Measurements from ENCODE around the gene ADAMTS12. TPM values are rescaled to one million over a fixed set of nuclear protein-coding genes. Genes with fewer than 3 reads are reported as not detected.
"Not testable (repeated sequence)": the region's sequence is repeated elsewhere in the genome, so short reads cannot be mapped to it uniquely, and the experiment has no call there.

The ADAMTS12 gene
- polyA plus RNA-seq, 3 donors, result not detected

GRCh38 chr5:33921002-33921401 is 29.2 kb upstream of the ADAMTS12 start:
- no peaks in the 10 kb centered on the region for H3K4me1 ChIP-seq (ENCODE audit: control insufficient read depth in 1 of 2, insufficient read depth in 2 of 2, low read length in 2 of 2)
- TF ChIP-seq, protein P1, sequence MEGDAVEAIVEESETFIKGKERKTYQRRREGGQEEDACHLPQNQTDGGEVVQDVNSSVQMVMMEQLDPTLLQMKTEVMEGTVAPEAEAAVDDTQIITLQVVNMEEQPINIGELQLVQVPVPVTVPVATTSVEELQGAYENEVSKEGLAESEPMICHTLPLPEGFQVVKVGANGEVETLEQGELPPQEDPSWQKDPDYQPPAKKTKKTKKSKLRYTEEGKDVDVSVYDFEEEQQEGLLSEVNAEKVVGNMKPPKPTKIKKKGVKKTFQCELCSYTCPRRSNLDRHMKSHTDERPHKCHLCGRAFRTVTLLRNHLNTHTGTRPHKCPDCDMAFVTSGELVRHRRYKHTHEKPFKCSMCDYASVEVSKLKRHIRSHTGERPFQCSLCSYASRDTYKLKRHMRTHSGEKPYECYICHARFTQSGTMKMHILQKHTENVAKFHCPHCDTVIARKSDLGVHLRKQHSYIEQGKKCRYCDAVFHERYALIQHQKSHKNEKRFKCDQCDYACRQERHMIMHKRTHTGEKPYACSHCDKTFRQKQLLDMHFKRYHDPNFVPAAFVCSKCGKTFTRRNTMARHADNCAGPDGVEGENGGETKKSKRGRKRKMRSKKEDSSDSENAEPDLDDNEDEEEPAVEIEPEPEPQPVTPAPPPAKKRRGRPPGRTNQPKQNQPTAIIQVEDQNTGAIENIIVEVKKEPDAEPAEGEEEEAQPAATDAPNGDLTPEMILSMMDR (IDR thresholded peaks at IDR 0.05), result no peak
- Mint-ChIP-seq H3K27ac (no peak overlapping the region), H3K4me1 (no peaks in the 10 kb centered on the region), H3K4me3 (no peak overlapping the region), H3K27me3 (ENCODE audit: low read depth in 3 of 3) (peaks cover 0 to 3% (median 2%) of the 10 kb centered on the region in 3 donors), H3K36me3 (no peaks in the 10 kb centered on the region), H3K9me3 (peaks cover 9 to 25% (median 17%) of the 10 kb centered on the region in 7 donors)
- no peaks in the 10 kb centered on the region for H3K27me3 ChIP-seq (ENCODE audit: control insufficient read depth in 2 of 2, insufficient read depth in 2 of 2, low read length in 2 of 2)
- H3K36me3 ChIP-seq (replicated peaks in 1 of 2; ENCODE audit: control insufficient read depth in 1 of 2, insufficient read depth in 2 of 2, low read length in 2 of 2), result no peaks in the 10 kb centered on the region
- H3K27ac ChIP-seq (ENCODE audit: low read depth in 1 of 2, low read length in 2 of 2), result no peak overlapping the region
- no peak overlapping the region for H3K4me3 ChIP-seq (replicated peaks in 1 of 3; ENCODE audit: low read depth in 2 of 3, low read length in 3 of 3)
- H3K4me2 ChIP-seq (replicated peaks; ENCODE audit: extremely low read depth, low read length, poor library complexity, severe bottlenecking), result no peak overlapping the region
- no CpG with 5 or more reads among the region's 1 CpG for WGBS (ENCODE audit: insufficient coverage)
- H2AFZ ChIP-seq (ENCODE audit: insufficient read depth, low read depth, low read length, poor library complexity, severe bottlenecking), result no peak overlapping the region
- peaks cover 8 to 12% of the 10 kb centered on the region in 2 donors for H3K9me3 ChIP-seq (replicated peaks in 1 of 2; ENCODE audit: control insufficient read depth in 1 of 2, insufficient read depth in 1 of 2, low read length in 2 of 2)
- no peak for DNase-seq
- no peaks in the 10 kb centered on the region for H4K20me1 ChIP-seq (ENCODE audit: insufficient read depth, low read length)
- no peak overlapping the region for H3K9ac ChIP-seq (ENCODE audit: insufficient read depth, low read length, poor library complexity, severe bottlenecking)
- no peaks in the 10 kb centered on the region for H3K79me2 ChIP-seq (ENCODE audit: insufficient read depth, low read length)
- intact Hi-C loops (cut with micrococcal nuclease), result no loop called here

GRCh38 chr5:33914844-33915243 is 23.1 kb upstream of the ADAMTS12 start:
- H3K4me3 Mint-ChIP-seq; H3K9ac ChIP-seq (ENCODE audit: insufficient read depth, low read length, poor library complexity, severe bottlenecking); H3K4me2 ChIP-seq (replicated peaks; ENCODE audit: extremely low read depth, low read length, poor library complexity, severe bottlenecking); H3K36me3 ChIP-seq (replicated peaks in 1 of 2; ENCODE audit: control insufficient read depth in 1 of 2, insufficient read depth in 2 of 2, low read length in 2 of 2); H3K27me3 ChIP-seq (ENCODE audit: control insufficient read depth in 2 of 2, insufficient read depth in 2 of 2, low read length in 2 of 2); H2AFZ ChIP-seq (ENCODE audit: insufficient read depth, low read depth, low read length, poor library complexity, severe bottlenecking); H3K36me3 Mint-ChIP-seq; H3K4me1 ChIP-seq (ENCODE audit: control insufficient read depth in 1 of 2, insufficient read depth in 2 of 2, low read length in 2 of 2); H3K9me3 ChIP-seq (replicated peaks in 1 of 2; ENCODE audit: control insufficient read depth in 1 of 2, insufficient read depth in 1 of 2, low read length in 2 of 2); H3K27ac ChIP-seq (ENCODE audit: low read depth in 1 of 2, low read length in 2 of 2); H3K4me1 Mint-ChIP-seq; intact Hi-C loops (cut with micrococcal nuclease); H3K79me2 ChIP-seq (ENCODE audit: insufficient read depth, low read length); H3K27me3 Mint-ChIP-seq (ENCODE audit: low read depth in 3 of 3); H4K20me1 ChIP-seq (ENCODE audit: insufficient read depth, low read length); DNase-seq; H3K27ac Mint-ChIP-seq; H3K4me3 ChIP-seq (replicated peaks in 1 of 3; ENCODE audit: low read depth in 2 of 3, low read length in 3 of 3): not testable (repeated sequence)
- peaks cover 5 to 27% (median 10%) of the 10 kb centered on the region in 7 donors for H3K9me3 Mint-ChIP-seq
- 80% methylated on average over 1 of the region's 3 CpGs for WGBS (ENCODE audit: insufficient coverage)

- H3K4me3 Mint-ChIP-seq; H3K27me3 ChIP-seq (ENCODE audit: control insufficient read depth in 2 of 2, insufficient read depth in 2 of 2, low read length in 2 of 2); H3K9ac ChIP-seq (ENCODE audit: insufficient read depth, low read length, poor library complexity, severe bottlenecking); H3K4me1 Mint-ChIP-seq; H3K27ac Mint-ChIP-seq; H3K4me1 ChIP-seq (ENCODE audit: control insufficient read depth in 1 of 2, insufficient read depth in 2 of 2, low read length in 2 of 2); DNase-seq; H3K79me2 ChIP-seq (ENCODE audit: insufficient read depth, low read length); H3K27me3 Mint-ChIP-seq (ENCODE audit: low read depth in 3 of 3); H3K4me2 ChIP-seq (replicated peaks; ENCODE audit: extremely low read depth, low read length, poor library complexity, severe bottlenecking); H2AFZ ChIP-seq (ENCODE audit: insufficient read depth, low read depth, low read length, poor library complexity, severe bottlenecking); intact Hi-C loops (cut with micrococcal nuclease); H3K36me3 Mint-ChIP-seq; H3K4me3 ChIP-seq (replicated peaks in 1 of 3; ENCODE audit: low read depth in 2 of 3, low read length in 3 of 3); H3K27ac ChIP-seq (ENCODE audit: low read depth in 1 of 2, low read length in 2 of 2); H3K36me3 ChIP-seq (replicated peaks in 1 of 2; ENCODE audit: control insufficient read depth in 1 of 2, insufficient read depth in 2 of 2, low read length in 2 of 2); H4K20me1 ChIP-seq (ENCODE audit: insufficient read depth, low read length): not testable (repeated sequence)
- peaks cover 31 to 34% of the 10 kb centered on the region in 2 donors for H3K9me3 ChIP-seq (replicated peaks in 1 of 2; ENCODE audit: control insufficient read depth in 1 of 2, insufficient read depth in 1 of 2, low read length in 2 of 2)
- H3K9me3 Mint-ChIP-seq, result peaks cover 14 to 41% (median 37%) of the 10 kb centered on the region in 7 donors
- WGBS (ENCODE audit: insufficient coverage), result 89% methylated on average over 4 of the region's 7 CpGs
Measured at GRCh38 chr5:33906248-33906647, 14.5 kb upstream of the ADAMTS12 start.

Measured in CD14-positive monocyte (primary cell).